Smooth muscle cell (in vitro differentiated cells): ENCODE data around the gene JPH4. TPM values are rescaled to one million over a fixed set of nuclear protein-coding genes. Genes with fewer than 3 reads are reported as not detected.
"Not testable (repeated sequence)": the region's sequence is repeated elsewhere in the genome, so short reads cannot be mapped to it uniquely, and the experiment has no call there.

Experiments
- DNase-seq: peaks from one replicate; lab custom pipeline; 2025; ENCODE audit not compliant: unreplicated experiment; lab: John Stamatoyannopoulos, UW
- H2AFZ ChIP-seq: fragments of 200-600 bp; sonication (generic); 2 replicates; pipeline ENCODE4 v1.6.0; 2016; ENCODE audit warnings: antibody characterized with exemption, low read depth, mild to moderate bottlenecking
- H3F3A ChIP-seq: fragments of 200-600 bp; sonication (generic); 2 replicates; pipeline ENCODE4 v1.6.0; 2017; ENCODE audit warnings: antibody characterized with exemption, low read depth
- H3K27ac ChIP-seq: fragments of 200-600 bp; sonication (generic); 2 replicates; pipeline ENCODE4 v1.5.1; 2016; ENCODE audit warnings: low read depth, mild to moderate bottlenecking
- H3K27me3 ChIP-seq: fragments of 200-600 bp; sonication (generic); 2 replicates; pipeline ENCODE4 v1.6.1; 2016; ENCODE audit warnings: low read depth, mild to moderate bottlenecking
- H3K36me3 ChIP-seq: fragments of 200-600 bp; sonication (generic); 2 replicates; pipeline ENCODE4 v1.5.1; 2016; ENCODE audit warnings: low read depth
- H3K4me1 ChIP-seq: fragments of 200-600 bp; sonication (generic); 2 replicates; pipeline ENCODE4 v1.5.1; 2016; ENCODE audit warnings: low read depth
- H3K4me2 ChIP-seq: fragments of 200-600 bp; sonication (generic); 2 replicates; pipeline ENCODE4 v1.6.0; 2016; ENCODE audit warnings: mild to moderate bottlenecking
- H3K4me3 ChIP-seq: fragments of 200-600 bp; sonication (generic); 2 replicates; pipeline ENCODE4 v1.5.1; 2016; ENCODE audit warnings: mild to moderate bottlenecking
- H3K79me2 ChIP-seq: fragments of 200-600 bp; sonication (generic); 2 replicates; pipeline ENCODE4 v1.6.0; 2016; ENCODE audit warnings: low read depth, mild to moderate bottlenecking
- H3K9ac ChIP-seq: fragments of 200-600 bp; sonication (generic); 2 replicates; pipeline ENCODE4 v1.6.0; 2016; ENCODE audit warnings: low read depth
- H3K9me3 ChIP-seq: fragments of 200-600 bp; sonication (generic); replicated peaks from 2 replicates; pipeline ENCODE4 v1.5.1; 2016; ENCODE audit warnings: low read depth
- H4K20me1 ChIP-seq: fragments of 200-600 bp; sonication (generic); 2 replicates; pipeline ENCODE4 v1.6.0; 2016; ENCODE audit warnings: low read depth
- CTCF ChIP-seq: fragments of 200-600 bp; sonication (generic); IDR thresholded peaks from 2 replicates; pipeline ENCODE4 v1.5.1; 2017; ENCODE audit warnings: borderline replicate concordance, mild to moderate bottlenecking, antibody characterized with exemption; ENCODE audit not compliant: insufficient read depth, poor library complexity, severe bottlenecking
- WGBS: methylation state at CpG from one replicate; pipeline ENCODE4 v1.1.7; 2016; ENCODE audit warnings: low lambda C conversion rate; 5-methylcytosine and 5-hydroxymethylcytosine counted together
- polyA plus RNA-seq: library from polyadenylated mRNA; unstranded; fragments of >200 nt; fragmentation: Nextera tagmentation; extraction: Ambion mirVana; gene quantifications from 2 replicates; pipeline ENCODE4 v1.2.1, GENCODE V29; 2016
- total RNA-seq: library from RNA; depleted of rRNA; stranded (reverse); fragments of >200 nt; gene quantifications from 2 replicates; pipeline ENCODE4 v1.2.3, GENCODE V29; 2014

Gene JPH4
- total and polyA plus RNA-seq, 2 experiments from 2014 or later: 2.4 TPM; not detected in 1

- H3K27ac ChIP-seq: no peak overlapping the region
- no peak for TF ChIP-seq CTCF
These were observed 32.3 kb upstream of the JPH4 start for GRCh38 chr14:23610815-23611289.

GRCh38 chr14:23610090-23610814, 31.7 kb upstream of the JPH4 start:
- H3K27ac ChIP-seq: no peak overlapping the region
- 49% methylated on average over 2 of the region's 2 CpGs for WGBS
- no peak overlapping the region for H2AFZ ChIP-seq
- H3K27me3 ChIP-seq: peaks cover 2% of the 10 kb centered on the region
- no peaks in the 10 kb centered on the region for H3K4me1 ChIP-seq
- H3K79me2 ChIP-seq: no peaks in the 10 kb centered on the region
- H3K4me3 ChIP-seq: no peak overlapping the region
- TF ChIP-seq CTCF: no peak
- no peaks in the 10 kb centered on the region for H4K20me1 ChIP-seq
- H3K36me3 ChIP-seq: no peaks in the 10 kb centered on the region
- no peak for DNase-seq
- H3K4me2 ChIP-seq: no peak overlapping the region
- no peak overlapping the region for H3K9ac ChIP-seq
- H3F3A ChIP-seq: no peaks in the 10 kb centered on the region
- H3K9me3 ChIP-seq: no peaks in the 10 kb centered on the region

More at GRCh38 chr14:23610815-23611289, 32.3 kb upstream of the JPH4 start:
- Histone ChIP-seq H3K4me3 (no peak overlapping the region), H4K20me1 (no peaks in the 10 kb centered on the region), H3K79me2 (no peaks in the 10 kb centered on the region), H3K27me3 (peaks cover 2% of the 10 kb centered on the region), H3K9me3 (no peaks in the 10 kb centered on the region), H2AFZ (no peak overlapping the region), H3K9ac (no peak overlapping the region), H3F3A (no peaks in the 10 kb centered on the region), H3K4me2 (no peak overlapping the region), H3K4me1 (no peaks in the 10 kb centered on the region), H3K36me3 (no peaks in the 10 kb centered on the region)
- no peak for DNase-seq
- 48% methylated on average over 4 of the region's 4 CpGs for WGBS

- H3F3A ChIP-seq, H4K20me1 ChIP-seq, H3K4me1 ChIP-seq, H3K4me3 ChIP-seq, H3K36me3 ChIP-seq, DNase-seq, H3K27ac ChIP-seq, H3K9ac ChIP-seq, H3K9me3 ChIP-seq, H3K79me2 ChIP-seq, H3K27me3 ChIP-seq, H2AFZ ChIP-seq, H3K4me2 ChIP-seq: not testable (repeated sequence)
- 62% methylated on average over 6 of the region's 7 CpGs for WGBS
These were observed 31.0 kb upstream of the JPH4 start for GRCh38 chr14:23609411-23610089.

- 72% methylated on average over 3 of the region's 3 CpGs for WGBS
These were observed 30.4 kb upstream of the JPH4 start for GRCh38 chr14:23609001-23609400.

More at GRCh38 chr14:23609001-23609400, 30.4 kb upstream of the JPH4 start:
- H4K20me1 ChIP-seq: no peaks in the 10 kb centered on the region
- no peaks in the 10 kb centered on the region for H3K36me3 ChIP-seq
- H3K4me1 ChIP-seq: no peaks in the 10 kb centered on the region
- DNase-seq: no peak
- no peak for TF ChIP-seq CTCF
- no peak overlapping the region for H3K4me2 ChIP-seq
- no peaks in the 10 kb centered on the region for H3F3A ChIP-seq
- no peak overlapping the region for H3K9ac ChIP-seq
- no peak overlapping the region for H2AFZ ChIP-seq
- H3K79me2 ChIP-seq: no peaks in the 10 kb centered on the region
- H3K27ac ChIP-seq: no peak overlapping the region
- H3K27me3 ChIP-seq: peaks cover 2% of the 10 kb centered on the region
- H3K9me3 ChIP-seq: no peaks in the 10 kb centered on the region
- no peak overlapping the region for H3K4me3 ChIP-seq
